OCI-LY1 (cell line): ENCODE data around the gene GOLGA8N.

ENCODE experiments used
- H2AFZ ChIP-seq: fragments of 200-600 bp; sonication (generic), shearing (Covaris generic); 2 replicates; pipeline ENCODE4 v1.6.0; 2014; ENCODE audit warnings: antibody characterized with exemption, mild to moderate bottlenecking, low read length
- H3F3A ChIP-seq: fragments of 200-600 bp; sonication (generic), shearing (Covaris generic); 2 replicates; pipeline ENCODE4 v1.6.0; 2014; ENCODE audit warnings: mild to moderate bottlenecking, antibody characterized with exemption, low read length, moderate library complexity; ENCODE audit not compliant: insufficient read depth
- H3K27ac ChIP-seq: fragments of 200-600 bp; sonication (generic); 2 replicates; pipeline ENCODE4 v1.5.1; 2014; ENCODE audit warnings: low read length, mixed run types, mild to moderate bottlenecking, low read depth; ENCODE audit not compliant: poor library complexity, severe bottlenecking
- H3K27me3 ChIP-seq: fragments of 200-600 bp; sonication (generic); 2 replicates; pipeline ENCODE4 v1.6.0; 2014; ENCODE audit warnings: antibody characterized with exemption, mild to moderate bottlenecking, low read length, moderate library complexity; ENCODE audit not compliant: insufficient read depth
- H3K36me3 ChIP-seq: fragments of 200-600 bp; sonication (generic); 2 replicates; pipeline ENCODE4 v1.6.1; 2014; ENCODE audit warnings: mild to moderate bottlenecking, antibody characterized with exemption, low read length, moderate library complexity, mixed read lengths; ENCODE audit not compliant: insufficient read depth
- H3K4me1 ChIP-seq: fragments of 200-600 bp; sonication (generic); 2 replicates; pipeline ENCODE4 v1.5.1; 2014; ENCODE audit warnings: mild to moderate bottlenecking, low read length, moderate library complexity; ENCODE audit not compliant: insufficient read depth, severe bottlenecking
- H3K4me2 ChIP-seq: fragments of 200-600 bp; sonication (generic), shearing (Covaris generic); 2 replicates; pipeline ENCODE4 v1.6.1; 2014; ENCODE audit warnings: low read length
- H3K4me3 ChIP-seq: fragments of 200-600 bp; sonication (generic); 2 replicates; pipeline ENCODE4 v1.5.1; 2014; ENCODE audit warnings: low read length, low read depth, mild to moderate bottlenecking, mixed read lengths; ENCODE audit not compliant: poor library complexity, severe bottlenecking
- H3K79me2 ChIP-seq: fragments of 200-600 bp; shearing (Covaris generic); 2 replicates; pipeline ENCODE4 v1.6.1; 2016; ENCODE audit warnings: mixed run types, low read length, mixed read lengths; ENCODE audit not compliant: insufficient read depth
- H3K9ac ChIP-seq: fragments of 200-600 bp; sonication (generic), shearing (Covaris generic); 2 replicates; pipeline ENCODE4 v1.6.1; 2014; ENCODE audit warnings: mild to moderate bottlenecking, low read length, mixed read lengths
- H3K9me2 ChIP-seq: fragments of 200-600 bp; sonication (generic), shearing (Covaris generic); 2 replicates; pipeline ENCODE4 v1.6.1; 2014; ENCODE audit warnings: low read depth, mild to moderate bottlenecking, low read length, mixed read lengths
- H3K9me3 ChIP-seq: fragments of 200-600 bp; shearing (Covaris generic); 2 replicates; pipeline ENCODE4 v1.6.1; 2014; ENCODE audit warnings: low read length, mixed read lengths
- H4K20me1 ChIP-seq: fragments of 200-600 bp; sonication (generic), shearing (Covaris generic); 2 replicates; pipeline ENCODE4 v1.6.0; 2016; ENCODE audit warnings: mild to moderate bottlenecking, low read length; ENCODE audit not compliant: insufficient read depth
- CTCF ChIP-seq: fragments of 200-600 bp; sonication (generic), shearing (Covaris generic); IDR thresholded peaks from 2 replicates; pipeline ENCODE4 v1.5.1; 2017; ENCODE audit warnings: mild to moderate bottlenecking, antibody characterized with exemption, low read length, moderate library complexity, mixed read lengths
- EZH2 ChIP-seq: fragments of 200-600 bp; sonication (generic), shearing (Covaris generic); IDR thresholded peaks from 2 replicates; pipeline ENCODE4 v1.8.0; 2017; ENCODE audit warnings: borderline replicate concordance, mixed run types, mild to moderate bottlenecking, antibody characterized with exemption, low read length, moderate library complexity, mixed read lengths

The GOLGA8N gene

DNA sequence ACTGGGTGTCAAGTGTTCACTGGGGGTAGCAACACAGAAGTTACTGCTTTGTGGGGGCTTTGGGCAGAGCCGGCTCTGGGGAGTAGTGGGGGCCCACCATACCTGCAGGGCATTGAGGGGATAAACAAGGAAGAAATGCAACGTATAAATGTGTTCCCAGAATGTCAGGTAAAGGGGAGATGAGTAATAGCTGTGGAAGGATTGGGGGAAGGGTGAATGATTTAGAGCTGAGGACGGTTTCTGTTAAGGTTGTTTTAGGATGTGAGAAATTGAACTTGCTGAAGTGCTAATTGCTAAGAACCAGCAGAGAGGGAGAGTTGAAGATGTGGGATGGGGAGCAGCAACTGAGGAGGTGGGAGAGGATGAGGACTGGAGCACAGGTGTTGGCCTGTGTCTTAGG, 58.9 kb downstream of the GOLGA8N start:
- H2AFZ ChIP-seq = no peak overlapping the region
- no peaks in the 10 kb centered on the region for H3K4me1 ChIP-seq
- TF ChIP-seq CTCF = no peak
- no peak for TF ChIP-seq EZH2
- H4K20me1 ChIP-seq = no peaks in the 10 kb centered on the region
- H3K4me2 ChIP-seq = no peak overlapping the region
- H3K36me3 ChIP-seq = peaks cover 58% of the 10 kb centered on the region
- no peak overlapping the region for H3K27ac ChIP-seq
- H3K4me3 ChIP-seq = no peak overlapping the region
- no peaks in the 10 kb centered on the region for H3K9me2 ChIP-seq
- H3K9me3 ChIP-seq = no peaks in the 10 kb centered on the region
- no peaks in the 10 kb centered on the region for H3K79me2 ChIP-seq
- H3K27me3 ChIP-seq = no peaks in the 10 kb centered on the region
- H3F3A ChIP-seq = no peaks in the 10 kb centered on the region
- no peak overlapping the region for H3K9ac ChIP-seq

GRCh38 chr15:32656091-32656490, 62.8 kb downstream of the GOLGA8N start:
- H3K27me3 ChIP-seq = no peaks in the 10 kb centered on the region
- H4K20me1 ChIP-seq = no peaks in the 10 kb centered on the region

DNA sequence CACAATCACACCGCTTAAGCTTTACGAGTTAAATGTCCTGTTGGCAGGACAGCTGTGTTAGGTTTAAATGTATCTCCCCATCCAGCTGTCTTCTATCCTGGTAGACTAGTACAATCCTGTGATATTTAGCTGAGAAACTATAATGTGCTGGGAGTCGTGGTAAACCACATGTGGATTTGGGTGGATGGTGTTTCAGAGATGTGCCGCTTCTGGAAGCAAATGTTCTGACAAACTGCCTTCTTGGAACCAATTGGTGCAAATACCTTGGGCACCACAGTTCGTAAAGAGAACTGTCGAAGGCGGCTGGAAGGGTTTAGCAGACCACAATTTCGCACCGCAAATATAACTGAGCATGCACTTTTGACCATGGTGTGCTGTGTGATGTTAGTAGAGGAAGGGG, 63.2 kb downstream of the GOLGA8N start:
- TF ChIP-seq EZH2 = no peak
- no peak for TF ChIP-seq CTCF
- no peak overlapping the region for H3K27ac ChIP-seq

More at GRCh38 chr15:32656091-32656490, 62.8 kb downstream of the GOLGA8N start:
- no peak overlapping the region for H2AFZ ChIP-seq
- no peaks in the 10 kb centered on the region for H3K9me3 ChIP-seq
- TF ChIP-seq CTCF (no peak), EZH2 (no peak)
- no peaks in the 10 kb centered on the region for H3F3A ChIP-seq
- no peaks in the 10 kb centered on the region for H3K79me2 ChIP-seq
- no peaks in the 10 kb centered on the region for H3K9me2 ChIP-seq
- peaks cover 49% of the 10 kb centered on the region for H3K36me3 ChIP-seq
- H3K9ac ChIP-seq = no peak overlapping the region
- no peaks in the 10 kb centered on the region for H3K4me1 ChIP-seq
- H3K27ac ChIP-seq = no peak overlapping the region
- H3K4me3 ChIP-seq = no peak overlapping the region
- H3K4me2 ChIP-seq = no peak overlapping the region

More for the DNA sequence above, 63.2 kb downstream of the GOLGA8N start:
- H3K79me2 ChIP-seq = no peaks in the 10 kb centered on the region
- no peak overlapping the region for H3K4me3 ChIP-seq
- peaks cover 48% of the 10 kb centered on the region for H3K36me3 ChIP-seq
- H3F3A ChIP-seq = no peaks in the 10 kb centered on the region
- H3K9me3 ChIP-seq = no peaks in the 10 kb centered on the region
- no peaks in the 10 kb centered on the region for H3K27me3 ChIP-seq
- no peak overlapping the region for H3K4me2 ChIP-seq
- H4K20me1 ChIP-seq = no peaks in the 10 kb centered on the region
- H3K9ac ChIP-seq = no peak overlapping the region
- no peak overlapping the region for H2AFZ ChIP-seq
- H3K4me1 ChIP-seq = no peaks in the 10 kb centered on the region
- no peaks in the 10 kb centered on the region for H3K9me2 ChIP-seq
